HL-60 (cell line): ENCODE results near the gene CYP2J2.
"Not testable (repeated sequence)": the region's sequence is repeated elsewhere in the genome, so short reads cannot be mapped to it uniquely, and the experiment has no call there.

Source experiments
- POLR2AphosphoS5 ChIP-seq: IDR thresholded peaks from 2 replicates; pipeline ENCODE4 v1.6.1; 2012; ENCODE audit warnings: low read depth
- SPI1 ChIP-seq: IDR thresholded peaks from 2 replicates; pipeline ENCODE4 v1.6.1; 2012; ENCODE audit warnings: low read depth, mild to moderate bottlenecking, borderline replicate concordance
- TF ChIP-seq, protein P1 (sequence below): IDR thresholded peaks from one replicate; pipeline ENCODE4 v1.5.1; 2011; ENCODE audit warnings: low read length, control low read depth, inconsistent platforms; ENCODE audit not compliant: insufficient read depth
- TF ChIP-seq, protein P2 (sequence below): IDR thresholded peaks from 2 replicates; pipeline ENCODE4 v1.6.1; 2012; ENCODE audit warnings: low read depth; ENCODE audit not compliant: insufficient replicate concordance

DNA sequence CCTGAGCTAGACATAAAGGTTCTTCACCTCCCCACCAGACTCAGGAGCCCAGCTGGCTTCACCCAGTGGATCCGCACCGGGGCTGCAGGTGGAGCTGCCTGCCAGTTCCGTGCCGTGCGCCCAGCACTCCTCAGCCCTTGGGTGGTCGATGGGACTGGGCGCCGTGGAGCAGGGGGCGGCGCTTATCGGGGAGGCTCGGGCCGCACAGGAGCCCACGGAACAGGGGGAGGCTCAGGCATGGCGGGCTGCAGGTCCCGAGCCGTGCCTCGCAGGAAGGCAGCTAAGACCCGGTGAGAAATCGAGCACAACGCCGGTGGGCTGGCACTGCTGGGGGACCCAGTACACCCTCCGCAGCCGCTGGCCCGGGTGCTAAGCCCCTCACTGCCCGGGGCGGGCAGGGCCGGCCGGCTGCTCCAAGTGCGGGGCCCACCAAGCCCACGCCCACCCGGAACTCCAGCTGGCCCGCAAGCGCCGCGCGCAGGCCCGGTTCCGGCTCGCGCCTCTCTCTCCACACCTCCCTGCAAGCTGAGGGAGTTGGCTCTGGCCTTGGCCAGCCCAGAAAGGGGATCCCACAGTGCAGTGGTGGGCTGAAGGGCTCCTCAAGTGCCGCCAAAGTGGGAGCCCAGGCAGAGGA is 43.1 kb upstream of the CYP2J2 start:
- not testable (repeated sequence) for TF ChIP-seq POLR2AphosphoS5, SPI1
- TF ChIP-seq, protein P1, sequence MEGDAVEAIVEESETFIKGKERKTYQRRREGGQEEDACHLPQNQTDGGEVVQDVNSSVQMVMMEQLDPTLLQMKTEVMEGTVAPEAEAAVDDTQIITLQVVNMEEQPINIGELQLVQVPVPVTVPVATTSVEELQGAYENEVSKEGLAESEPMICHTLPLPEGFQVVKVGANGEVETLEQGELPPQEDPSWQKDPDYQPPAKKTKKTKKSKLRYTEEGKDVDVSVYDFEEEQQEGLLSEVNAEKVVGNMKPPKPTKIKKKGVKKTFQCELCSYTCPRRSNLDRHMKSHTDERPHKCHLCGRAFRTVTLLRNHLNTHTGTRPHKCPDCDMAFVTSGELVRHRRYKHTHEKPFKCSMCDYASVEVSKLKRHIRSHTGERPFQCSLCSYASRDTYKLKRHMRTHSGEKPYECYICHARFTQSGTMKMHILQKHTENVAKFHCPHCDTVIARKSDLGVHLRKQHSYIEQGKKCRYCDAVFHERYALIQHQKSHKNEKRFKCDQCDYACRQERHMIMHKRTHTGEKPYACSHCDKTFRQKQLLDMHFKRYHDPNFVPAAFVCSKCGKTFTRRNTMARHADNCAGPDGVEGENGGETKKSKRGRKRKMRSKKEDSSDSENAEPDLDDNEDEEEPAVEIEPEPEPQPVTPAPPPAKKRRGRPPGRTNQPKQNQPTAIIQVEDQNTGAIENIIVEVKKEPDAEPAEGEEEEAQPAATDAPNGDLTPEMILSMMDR = not testable (repeated sequence)
- TF ChIP-seq, protein P2, sequence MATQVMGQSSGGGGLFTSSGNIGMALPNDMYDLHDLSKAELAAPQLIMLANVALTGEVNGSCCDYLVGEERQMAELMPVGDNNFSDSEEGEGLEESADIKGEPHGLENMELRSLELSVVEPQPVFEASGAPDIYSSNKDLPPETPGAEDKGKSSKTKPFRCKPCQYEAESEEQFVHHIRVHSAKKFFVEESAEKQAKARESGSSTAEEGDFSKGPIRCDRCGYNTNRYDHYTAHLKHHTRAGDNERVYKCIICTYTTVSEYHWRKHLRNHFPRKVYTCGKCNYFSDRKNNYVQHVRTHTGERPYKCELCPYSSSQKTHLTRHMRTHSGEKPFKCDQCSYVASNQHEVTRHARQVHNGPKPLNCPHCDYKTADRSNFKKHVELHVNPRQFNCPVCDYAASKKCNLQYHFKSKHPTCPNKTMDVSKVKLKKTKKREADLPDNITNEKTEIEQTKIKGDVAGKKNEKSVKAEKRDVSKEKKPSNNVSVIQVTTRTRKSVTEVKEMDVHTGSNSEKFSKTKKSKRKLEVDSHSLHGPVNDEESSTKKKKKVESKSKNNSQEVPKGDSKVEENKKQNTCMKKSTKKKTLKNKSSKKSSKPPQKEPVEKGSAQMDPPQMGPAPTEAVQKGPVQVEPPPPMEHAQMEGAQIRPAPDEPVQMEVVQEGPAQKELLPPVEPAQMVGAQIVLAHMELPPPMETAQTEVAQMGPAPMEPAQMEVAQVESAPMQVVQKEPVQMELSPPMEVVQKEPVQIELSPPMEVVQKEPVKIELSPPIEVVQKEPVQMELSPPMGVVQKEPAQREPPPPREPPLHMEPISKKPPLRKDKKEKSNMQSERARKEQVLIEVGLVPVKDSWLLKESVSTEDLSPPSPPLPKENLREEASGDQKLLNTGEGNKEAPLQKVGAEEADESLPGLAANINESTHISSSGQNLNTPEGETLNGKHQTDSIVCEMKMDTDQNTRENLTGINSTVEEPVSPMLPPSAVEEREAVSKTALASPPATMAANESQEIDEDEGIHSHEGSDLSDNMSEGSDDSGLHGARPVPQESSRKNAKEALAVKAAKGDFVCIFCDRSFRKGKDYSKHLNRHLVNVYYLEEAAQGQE = not testable (repeated sequence)
